Endothelial cell of umbilical vein (primary cell): ENCODE measurements around the gene NEUROD4. TPM values are rescaled to one million over a fixed set of nuclear protein-coding genes. Genes with fewer than 3 reads are reported as not detected.

Experiments
- BruUV-seq: library from RNA; stranded (reverse); fragments of 400-500 nt; replicated peaks from 2 replicates; lab custom pipeline; 2021; lab: Mats Ljungman, UMichigan
- CTCF ChIA-PET: fragments of 300-600, 350-600 bp; sonication (Branson Sonifier 250); formaldehyde crosslinking; loops from one replicate; lab custom pipeline; 2021; ENCODE audit warnings: antibody characterized with exemption, inconsistent platforms; lab: Charles Lee
- POLR2A ChIA-PET: fragments of 300-600, 350-600 bp; sonication (Branson Sonifier 250); formaldehyde crosslinking; loops from one replicate; lab custom pipeline; 2021; ENCODE audit warnings: antibody characterized with exemption, inconsistent platforms; lab: Charles Lee
- DNase-seq: peaks from one replicate; pipeline ENCODE4 v3.0.0-alpha.2; 2011; ENCODE audit warnings: low read depth, low spot score
- FAIRE-seq: peaks from 2 replicates; lab custom pipeline; 2011; peaks lifted over from hg19 to GRCh38; lab: Jason Lieb, UNC
- H2AFZ ChIP-seq: 2 replicates; pipeline ENCODE4 v1.6.0; 2012; ENCODE audit warnings: low read depth, low read length, control low read depth, inconsistent platforms
- H3K27ac ChIP-seq: 2 replicates; pipeline ENCODE4 v1.5.1; 2011; ENCODE audit warnings: low read depth, mild to moderate bottlenecking, control low read depth, low read length, moderate library complexity; ENCODE audit not compliant: insufficient read depth
- H3K27me3 ChIP-seq, 2 experiments: 2 replicates each; pipeline versions ENCODE4 v1.6.0 to v1.6.1; 2011; ENCODE audit warnings: low read length in 2 of 2, mixed read lengths in 1 of 2; ENCODE audit not compliant: control insufficient read depth in 2 of 2, insufficient read depth in 2 of 2
- H3K36me3 ChIP-seq, 2 experiments: 2 replicates in 1 of 2; 3 replicates in 1 of 2; pipeline ENCODE4 v1.5.1; 2011; ENCODE audit warnings: low read length in 2 of 2, mild to moderate bottlenecking in 1 of 2, moderate library complexity in 1 of 2; ENCODE audit not compliant: control insufficient read depth in 2 of 2, insufficient read depth in 2 of 2; ENCODE audit errors: extremely low read depth in 1 of 2
- H3K4me1 ChIP-seq: 3 replicates; pipeline ENCODE4 v1.5.1; 2011; ENCODE audit warnings: mild to moderate bottlenecking, low read length; ENCODE audit not compliant: control insufficient read depth, insufficient read depth; ENCODE audit errors: extremely low read depth
- H3K4me2 ChIP-seq: 2 replicates; pipeline ENCODE4 v1.6.1; 2011; ENCODE audit warnings: low read length, control low read depth, mixed read lengths; ENCODE audit not compliant: insufficient read depth
- H3K4me3 ChIP-seq, 3 experiments: fragments of 200-600 bp in 1 of 3; sonication (generic), shearing (Covaris generic) in 1 of 3; replicated peaks in 1 of 3; 2 replicates each; pipeline ENCODE4 v1.5.1; 2011 to 2016; ENCODE audit warnings: control low read depth in 3 of 3, low read length in 3 of 3, mild to moderate bottlenecking in 2 of 3, inconsistent platforms in 1 of 3, low read depth in 1 of 3, moderate library complexity in 1 of 3; ENCODE audit not compliant: insufficient read depth in 1 of 3
- H3K79me2 ChIP-seq: 2 replicates; pipeline ENCODE4 v1.6.0; 2012; ENCODE audit warnings: low read length, inconsistent platforms; ENCODE audit not compliant: control insufficient read depth, insufficient read depth
- H3K9ac ChIP-seq: replicated peaks from 2 replicates; pipeline ENCODE3; 2011; ENCODE audit warnings: low read length, control low read depth; ENCODE audit not compliant: insufficient read depth; ENCODE audit errors: extremely low read depth
- H3K9me1 ChIP-seq: replicated peaks from 3 replicates; pipeline ENCODE4 v1.6.0; 2011; ENCODE audit warnings: mild to moderate bottlenecking, low read length; ENCODE audit not compliant: control insufficient read depth, insufficient read depth; ENCODE audit errors: extremely low read depth
- H3K9me3 ChIP-seq: replicated peaks from 2 replicates; pipeline ENCODE4 v1.5.1; 2012; ENCODE audit warnings: low read length, inconsistent platforms; ENCODE audit not compliant: control insufficient read depth, insufficient read depth
- H4K20me1 ChIP-seq: replicated peaks from 2 replicates; pipeline ENCODE3; 2011; ENCODE audit warnings: mild to moderate bottlenecking, low read length; ENCODE audit not compliant: control insufficient read depth, insufficient read depth; ENCODE audit errors: extremely low read depth
- CTCF ChIP-seq, 2 donors: IDR thresholded peaks; 1 replicate in 1 of 2; 2 replicates in 1 of 2; pipeline ENCODE4 v1.5.1; 2011; ENCODE audit warnings: low read length in 2 of 2, mild to moderate bottlenecking in 2 of 2, moderate library complexity in 2 of 2, control low read depth in 1 of 2, inconsistent platforms in 1 of 2, low read depth in 1 of 2; ENCODE audit not compliant: insufficient read depth in 1 of 2; ENCODE audit errors: extremely low read depth in 1 of 2
- EZH2 ChIP-seq: IDR thresholded peaks from 2 replicates; pipeline ENCODE4 v1.6.1; 2012; ENCODE audit warnings: borderline replicate concordance, low read depth, mild to moderate bottlenecking, moderate library complexity, low read length, inconsistent platforms; ENCODE audit not compliant: severe bottlenecking
- FOS ChIP-seq: IDR thresholded peaks from 2 replicates; pipeline ENCODE4 v1.6.1; 2011; ENCODE audit warnings: mild to moderate bottlenecking, low read length, moderate library complexity, borderline replicate concordance; ENCODE audit not compliant: insufficient read depth
- GATA2 ChIP-seq: IDR thresholded peaks from 2 replicates; pipeline ENCODE4 v1.7.0; 2011; ENCODE audit warnings: low read depth, mild to moderate bottlenecking, moderate library complexity, mixed read lengths, low read length; ENCODE audit not compliant: insufficient read length, insufficient read depth
- JUN ChIP-seq: IDR thresholded peaks from 2 replicates; pipeline ENCODE4 v1.6.1; 2011; ENCODE audit warnings: borderline replicate concordance, low read depth; ENCODE audit not compliant: insufficient read length, insufficient read depth
- MAX ChIP-seq: IDR thresholded peaks from 2 replicates; pipeline ENCODE4 v1.6.1; 2011; ENCODE audit not compliant: insufficient read depth, insufficient read length
- MYC ChIP-seq: IDR thresholded peaks from one replicate; pipeline ENCODE4 v1.6.1; 2011; ENCODE audit warnings: mild to moderate bottlenecking, low read depth, low read length
- POLR2A ChIP-seq: IDR thresholded peaks from 2 replicates; pipeline ENCODE4 v1.6.1; 2012; ENCODE audit warnings: low read depth, mild to moderate bottlenecking, control low read depth, low read length
- POLR2AphosphoS5 ChIP-seq: IDR thresholded peaks from 2 replicates; pipeline ENCODE4 v1.6.1; 2012; ENCODE audit warnings: low read depth, mild to moderate bottlenecking, control low read depth, low read length, moderate library complexity; ENCODE audit not compliant: insufficient read depth
- dilution Hi-C: fragments of 300-500 bp; cut with MboI; formaldehyde crosslinking; loops from one replicate; pipeline ENCODE4 v1.15.0; 2019; ENCODE audit warnings: low sequenced_read_pairs; ENCODE audit not compliant: extremely low pct_ligation_motif_present
- intact Hi-C: fragments of 100-400 bp; cut with micrococcal nuclease; formaldehyde crosslinking; loops from one replicate; pipeline ENCODE4 v1.10.0; 2022
- polyA plus RNA-seq, 4 experiments: library from polyadenylated mRNA; depleted of rRNA in 3 of 4; stranded (reverse) in 3 of 4; unstranded in 1 of 4; fragments of >200 nt; gene quantifications; 2 replicates each; pipeline versions ENCODE4 v1.2.1 to v1.2.3, GENCODE V29; 2011 to 2012; ENCODE audit warnings: missing spikeins in 1 of 4
- total RNA-seq: library from RNA; stranded (reverse); gene quantifications from 2 replicates; pipeline ENCODE4 v1.2.3, GENCODE V29; 2021

Gene NEUROD4
- total and polyA plus RNA-seq, 2 donors (not counting 3 experiments of a cell fraction or from before 2014, with no cell fraction given): not detected

DNA sequence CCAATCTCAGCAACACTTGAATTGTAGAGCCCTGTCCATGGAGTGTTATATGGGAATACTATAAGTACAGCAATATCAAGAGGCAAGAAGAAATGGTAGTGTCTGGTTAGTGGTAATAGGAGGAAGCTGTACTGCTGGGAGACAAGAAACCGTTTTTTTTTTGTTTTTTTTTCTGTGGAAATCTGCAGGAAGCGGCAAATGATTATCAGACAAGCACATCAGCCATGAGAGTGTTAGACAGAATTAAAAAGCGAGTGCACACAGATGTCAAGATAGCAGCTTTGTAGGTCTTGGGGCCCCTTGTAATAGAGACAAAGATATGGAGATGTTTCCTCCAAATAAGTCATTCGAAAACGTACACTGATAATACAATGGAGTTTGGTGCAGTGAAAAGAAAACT is 41.9 kb upstream of the NEUROD4 start:
- Histone ChIP-seq H3K4me2 (no peak overlapping the region), H3K4me3 (no peak overlapping the region), H3K9me1 (no peaks in the 10 kb centered on the region), H3K9me3 (no peaks in the 10 kb centered on the region), H3K27me3 (peaks cover 1 to 15% of the 10 kb centered on the region in 2 experiments), H2AFZ (no peak overlapping the region), H3K27ac (no peak overlapping the region), H3K9ac (no peak overlapping the region), H3K36me3 (no peaks in the 10 kb centered on the region), H3K4me1 (no peaks in the 10 kb centered on the region), H4K20me1 (no peaks in the 10 kb centered on the region), H3K79me2 (no peaks in the 10 kb centered on the region)
- dilution Hi-C loops (no loop called here), intact Hi-C loops (no loop called here)
- DNase-seq (no peak), FAIRE-seq (no peak)
- TF ChIP-seq CTCF (IDR thresholded peaks at IDR 0.05; ENCODE audit: extremely low read depth in 1 of 2, insufficient read depth in 1 of 2, low read depth in 1 of 2, low read length in 2 of 2) (no peak), MAX (no peak), GATA2 (no peak), JUN (no peak), FOS (no peak), MYC (no peak), EZH2 (no peak), POLR2AphosphoS5 (no peak), POLR2A (no peak)
- ChIA-PET CTCF (no interaction called here), POLR2A (no interaction called here)
- BruUV-seq: no TSS peak
